ENCODE data around the gene HERC5.
A peak's percentile ranks its signal among the peaks of the same experiment; 100 is the strongest.
"Not testable (repeated sequence)": the region's sequence is repeated elsewhere in the genome, so short reads cannot be mapped to it uniquely, and the experiment has no call there.

HERC5 gene

DNA sequence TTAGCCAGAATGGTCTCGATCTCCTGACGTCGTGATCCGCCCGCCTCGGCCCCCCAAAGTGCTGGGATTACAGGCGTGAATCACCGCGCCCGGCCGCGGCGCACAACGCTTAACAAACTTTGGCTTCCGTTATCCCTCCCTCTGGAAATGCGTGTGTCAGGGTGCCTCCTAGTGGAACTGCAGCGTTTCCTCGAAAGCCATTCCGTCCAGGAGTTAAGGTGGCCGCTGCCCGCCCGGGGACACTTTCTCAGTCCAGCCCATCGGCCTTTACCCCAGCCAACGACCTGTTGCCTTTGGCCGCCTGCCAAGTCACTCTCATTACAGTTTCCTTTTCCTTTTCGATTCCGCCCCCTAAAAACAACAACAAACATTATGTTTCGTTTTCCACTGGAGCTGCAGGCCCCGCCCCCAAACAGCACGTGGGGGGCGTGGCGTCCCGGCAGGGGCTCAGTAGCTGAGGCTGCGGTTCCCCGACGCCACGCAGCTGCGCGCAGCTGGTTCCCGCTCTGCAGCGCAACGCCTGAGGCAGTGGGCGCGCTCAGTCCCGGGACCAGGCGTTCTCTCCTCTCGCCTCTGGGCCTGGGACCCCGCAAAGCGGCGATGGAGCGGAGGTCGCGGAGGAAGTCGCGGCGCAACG lies at the start of gene HERC5:
TSS of gene HERC5 (plus strand) at position 450 of the 637 bp plus-strand sequence. CDS start at position 601, 151 bp downstream.
- DNase-seq: peak; percentile 90

DNA sequence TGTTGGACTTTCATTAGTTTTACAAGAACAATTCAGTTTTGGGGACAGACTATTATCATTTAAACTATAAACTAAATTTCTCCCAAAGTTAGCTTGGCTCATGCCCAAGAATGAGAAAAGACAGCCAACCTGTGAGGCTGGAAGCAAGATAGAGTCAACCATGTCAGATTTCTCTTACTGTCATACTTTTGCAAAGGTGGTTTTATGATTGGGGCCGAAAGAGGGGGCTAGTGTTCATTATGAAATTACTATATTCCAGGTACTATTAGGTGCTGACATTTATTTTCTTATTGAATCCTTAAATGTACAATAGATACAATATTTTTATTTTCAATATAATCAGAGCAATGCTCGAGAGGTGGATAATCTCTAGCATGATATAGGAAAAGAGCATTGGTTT lies 47.7 kb upstream of the HERC5 start:
- no peak for DNase-seq

DNA sequence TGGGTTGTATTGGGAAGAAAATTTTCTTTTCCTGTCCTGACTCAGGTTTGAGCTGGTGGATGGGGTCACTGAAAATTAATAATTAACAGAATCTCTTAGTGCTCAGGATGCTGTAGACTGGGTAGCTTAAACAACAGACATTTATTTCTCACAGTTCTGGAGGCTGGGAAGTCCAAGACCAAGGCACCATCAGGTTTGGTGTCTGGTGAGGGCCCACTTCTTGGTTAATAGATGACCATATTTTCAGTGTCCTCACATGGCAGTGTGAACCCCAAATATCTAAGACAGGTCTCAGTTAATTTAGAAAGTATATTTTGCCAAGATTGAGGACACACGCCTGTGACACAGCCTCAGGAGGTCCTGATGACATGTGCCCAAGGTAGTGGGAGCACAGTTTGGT lies 47.1 kb upstream of the HERC5 start:
- DNase-seq: no peak

DNA sequence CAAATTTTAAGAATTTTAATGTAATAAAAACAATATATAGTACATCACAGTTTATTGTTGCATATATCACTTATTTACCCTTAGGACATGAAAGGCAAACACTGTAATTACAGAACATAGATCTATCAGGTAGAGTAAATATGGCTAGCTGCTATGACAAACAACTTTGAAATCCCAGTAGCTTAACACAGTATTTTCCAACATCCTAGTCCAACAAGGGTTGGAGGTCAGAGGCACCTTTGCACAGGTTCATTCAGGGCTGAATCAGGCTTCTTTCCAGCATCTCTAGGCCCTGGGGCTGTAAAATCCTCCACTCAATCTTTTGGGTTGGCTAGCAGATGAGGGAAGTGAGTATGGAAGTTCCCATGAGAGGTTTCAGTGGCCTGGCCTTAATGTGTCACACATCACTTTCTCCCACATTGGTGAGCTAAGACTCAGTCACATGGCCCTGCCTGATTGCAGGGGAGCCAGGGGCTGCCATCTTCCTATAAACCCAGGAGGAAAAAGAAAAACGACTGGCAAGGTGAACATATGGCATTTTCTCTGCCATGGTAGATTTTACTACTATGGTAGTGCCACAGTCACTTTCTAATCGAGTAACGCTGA lies 45.3 kb upstream of the HERC5 start:
- DNase-seq: no peak

DNA sequence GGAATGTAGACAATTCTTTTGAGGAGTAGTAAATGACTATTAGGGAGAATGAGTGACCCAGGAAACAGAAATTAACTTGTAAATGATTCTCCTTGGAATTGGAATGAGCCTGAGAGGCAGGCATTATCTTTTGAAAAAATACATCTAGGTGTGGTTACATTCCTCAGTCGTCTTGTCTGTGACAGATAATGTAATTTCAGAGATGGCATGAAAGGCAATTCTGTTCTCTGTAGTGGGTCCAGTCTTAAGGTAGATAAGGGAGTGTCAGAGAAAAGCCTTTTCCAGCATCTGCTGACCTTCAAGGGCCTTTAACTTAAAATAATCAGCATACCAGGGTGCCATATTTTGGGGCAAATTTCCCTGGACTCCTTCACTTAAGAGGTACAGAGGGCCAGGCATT lies 43.1 kb upstream of the HERC5 start:
- DNase-seq: no peak

DNA sequence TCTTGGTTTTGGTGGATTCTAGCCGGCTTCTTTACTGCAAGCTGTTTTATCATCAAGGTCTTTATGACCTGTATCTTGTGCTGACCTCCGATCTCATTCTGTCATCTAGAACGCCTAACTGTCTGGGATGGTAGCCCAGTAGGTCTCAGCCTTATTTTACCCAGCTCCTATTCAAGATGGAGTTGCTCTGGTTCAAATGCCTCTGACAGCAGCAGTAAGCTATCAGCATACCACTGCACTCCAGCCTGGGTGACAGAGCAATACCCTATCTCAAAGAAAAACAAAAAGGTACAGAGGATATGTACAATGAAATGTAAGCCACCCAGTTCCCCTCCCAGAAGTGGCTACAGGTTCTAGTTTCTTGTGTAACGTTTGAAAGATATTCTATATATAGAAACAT lies 42.2 kb upstream of the HERC5 start:
- no peak for DNase-seq

DNA sequence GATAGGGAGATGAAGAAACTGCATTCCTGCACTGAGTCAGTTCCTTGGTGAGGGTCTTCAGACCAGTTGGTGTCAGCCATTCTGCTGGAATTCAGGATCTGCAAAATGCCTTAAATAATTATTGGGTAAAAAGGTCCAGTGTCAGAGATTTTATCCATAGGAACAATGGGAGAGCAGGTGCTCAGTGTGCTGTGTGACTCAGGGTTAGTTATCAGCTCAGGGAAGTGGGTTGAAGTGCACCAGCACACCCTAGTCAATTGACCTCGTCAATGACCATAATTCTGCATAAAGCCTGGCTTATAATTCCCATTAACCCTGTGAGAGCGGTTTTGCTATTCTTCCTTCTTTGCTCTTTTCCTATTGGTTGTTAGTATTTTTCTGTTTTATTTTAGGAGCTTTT lies 40.9 kb upstream of the HERC5 start:
- DNase-seq: no peak

DNA sequence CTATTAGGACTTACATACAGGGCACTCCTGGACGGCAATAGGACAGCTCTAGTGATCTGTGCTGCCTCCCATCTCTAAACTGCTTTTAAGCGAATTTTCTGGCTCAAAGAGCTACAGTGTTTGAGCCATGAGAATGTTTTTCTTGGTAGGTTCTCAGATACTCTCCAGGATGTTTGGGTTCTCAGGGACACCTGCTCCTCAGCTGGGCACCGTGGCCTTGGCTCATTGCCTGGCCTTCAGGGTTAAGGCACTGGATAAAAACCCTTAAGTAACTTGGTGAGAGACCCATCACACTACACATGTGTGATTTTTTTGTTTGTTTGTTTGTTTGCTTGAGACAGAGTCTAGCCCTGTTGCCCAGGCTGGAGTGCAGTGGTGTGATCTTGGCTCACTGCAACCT lies 38.5 kb upstream of the HERC5 start:
- DNase-seq: no peak

DNA sequence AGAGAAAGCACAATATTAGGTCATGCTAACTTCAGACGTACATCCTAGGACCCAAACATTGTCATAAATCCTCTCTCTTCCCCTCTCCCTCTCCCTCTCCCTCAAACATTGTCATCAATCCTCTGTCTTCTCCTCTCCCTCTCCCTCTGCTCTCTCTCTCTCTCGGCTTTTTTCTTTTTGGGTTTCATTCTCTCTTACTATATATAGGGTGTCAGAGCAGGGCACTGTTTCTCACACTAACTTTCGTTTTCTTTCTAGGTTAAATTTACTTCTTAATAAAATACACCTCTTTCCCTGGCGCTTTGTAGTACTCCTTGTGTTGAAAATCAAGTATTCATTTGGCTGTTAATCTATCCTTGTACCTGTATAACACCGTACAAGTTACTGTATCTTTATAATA lies 37.0 kb upstream of the HERC5 start:
- no peak for DNase-seq

DNA sequence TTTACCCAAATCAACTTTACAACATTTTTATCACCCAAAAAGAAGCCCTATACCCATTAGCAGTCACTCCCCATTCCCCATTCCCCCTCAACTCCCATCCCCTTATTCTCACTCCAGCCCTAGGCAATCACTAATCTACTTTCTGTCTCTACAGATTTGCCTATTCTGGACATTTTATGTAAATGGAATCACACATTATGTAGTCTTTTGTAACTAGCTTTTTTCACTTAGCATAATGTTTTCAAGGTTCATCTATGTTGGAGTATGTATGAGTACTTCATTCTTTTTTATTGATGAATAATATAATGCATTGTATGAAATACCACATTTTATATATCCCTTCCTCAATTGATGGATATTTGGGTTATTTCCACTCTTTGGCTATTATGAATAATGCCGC lies 36.1 kb upstream of the HERC5 start:
- no peak for DNase-seq

DNA sequence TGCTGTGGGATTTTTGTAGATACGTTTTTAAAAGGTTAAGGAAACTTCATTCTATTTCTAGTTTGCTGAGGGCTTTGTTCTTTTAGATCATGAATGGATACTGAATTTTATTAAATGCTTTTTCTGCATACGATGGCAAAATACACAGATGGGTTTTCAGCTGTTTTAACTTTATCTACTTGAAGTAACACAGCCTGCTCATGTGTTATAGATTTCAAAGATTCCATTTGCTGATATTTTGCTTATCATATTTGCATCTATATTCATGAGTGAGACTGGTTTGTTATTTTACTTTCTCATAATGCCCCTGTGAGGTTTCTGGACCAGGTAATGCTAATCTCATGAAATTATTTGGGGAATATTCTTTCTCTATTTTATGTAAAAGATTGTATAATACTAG lies 34.5 kb upstream of the HERC5 start:
- no peak for DNase-seq

DNA sequence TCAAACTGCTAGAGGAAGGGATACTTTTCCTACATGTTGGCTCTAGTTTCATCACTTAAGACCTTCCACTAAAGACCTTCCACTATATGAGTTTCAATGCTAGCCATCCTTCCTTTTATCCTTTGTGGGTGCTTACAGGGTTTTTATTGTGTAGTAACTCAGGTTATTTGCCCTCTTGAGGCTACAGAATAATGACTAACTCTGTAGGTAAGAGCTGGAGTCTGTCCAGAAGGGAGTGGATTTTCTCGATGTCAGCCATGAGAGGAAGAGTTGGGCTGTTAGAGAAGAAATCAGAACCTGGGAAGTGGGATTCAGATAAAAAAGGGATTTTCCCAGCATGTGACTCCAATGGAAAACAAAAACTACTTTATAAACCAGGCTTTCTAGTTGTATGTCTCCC lies 27.5 kb upstream of the HERC5 start:
- DNase-seq: no peak

DNA sequence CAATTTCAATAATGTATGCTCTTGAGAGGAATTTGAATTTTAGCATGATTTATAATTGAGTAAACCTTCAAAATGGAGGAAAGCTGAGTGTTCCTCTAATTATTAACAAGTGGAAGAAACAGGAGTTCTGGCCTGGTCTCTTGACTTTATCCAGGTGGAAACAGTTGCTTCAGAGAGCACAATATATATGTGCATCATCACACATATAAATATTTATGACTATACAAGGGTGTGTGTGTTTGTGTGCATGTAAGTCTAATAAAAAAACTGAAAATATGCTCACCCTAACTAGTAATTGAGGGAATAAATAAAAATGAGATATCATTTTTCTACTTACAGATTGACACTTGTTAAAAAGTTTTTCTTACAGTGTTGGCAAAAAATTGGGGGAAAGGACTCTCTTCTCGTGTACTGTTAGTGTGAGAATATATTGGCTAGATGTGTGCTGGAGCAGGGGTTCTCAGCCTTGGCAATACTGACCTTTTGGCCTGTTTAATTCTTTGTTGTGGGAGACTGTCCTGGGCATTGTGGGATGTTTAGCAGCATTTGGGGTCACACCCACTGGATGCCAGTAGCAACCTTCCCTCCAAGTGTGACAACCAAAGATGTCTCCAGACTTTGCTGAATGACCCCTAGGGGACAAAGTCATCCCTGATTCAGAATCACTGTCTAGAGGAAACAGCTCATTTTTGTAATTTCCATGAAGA lies 20.8 kb upstream of the HERC5 start:
- DNase-seq: no peak

DNA sequence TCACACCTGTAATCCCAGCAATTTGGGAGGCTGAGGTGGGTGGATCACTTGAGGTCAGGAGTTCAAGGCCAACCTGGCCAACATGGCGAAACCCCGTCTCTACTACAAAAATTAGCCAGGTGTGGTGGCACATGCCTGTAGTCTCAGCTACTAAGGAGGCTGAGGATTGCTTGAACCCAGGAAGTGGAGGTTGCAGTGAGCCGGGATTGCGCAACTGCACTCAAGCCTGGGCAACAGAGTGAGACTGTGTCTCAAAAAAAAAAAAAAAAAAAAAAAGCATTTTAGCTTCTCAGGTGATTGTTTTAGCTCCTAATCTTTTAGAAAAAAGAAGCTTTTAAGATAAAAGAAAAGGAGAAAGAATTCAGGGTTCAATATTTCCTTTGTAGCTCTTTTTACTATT lies 19.0 kb upstream of the HERC5 start:
- DNase-seq: not testable (repeated sequence)

DNA sequence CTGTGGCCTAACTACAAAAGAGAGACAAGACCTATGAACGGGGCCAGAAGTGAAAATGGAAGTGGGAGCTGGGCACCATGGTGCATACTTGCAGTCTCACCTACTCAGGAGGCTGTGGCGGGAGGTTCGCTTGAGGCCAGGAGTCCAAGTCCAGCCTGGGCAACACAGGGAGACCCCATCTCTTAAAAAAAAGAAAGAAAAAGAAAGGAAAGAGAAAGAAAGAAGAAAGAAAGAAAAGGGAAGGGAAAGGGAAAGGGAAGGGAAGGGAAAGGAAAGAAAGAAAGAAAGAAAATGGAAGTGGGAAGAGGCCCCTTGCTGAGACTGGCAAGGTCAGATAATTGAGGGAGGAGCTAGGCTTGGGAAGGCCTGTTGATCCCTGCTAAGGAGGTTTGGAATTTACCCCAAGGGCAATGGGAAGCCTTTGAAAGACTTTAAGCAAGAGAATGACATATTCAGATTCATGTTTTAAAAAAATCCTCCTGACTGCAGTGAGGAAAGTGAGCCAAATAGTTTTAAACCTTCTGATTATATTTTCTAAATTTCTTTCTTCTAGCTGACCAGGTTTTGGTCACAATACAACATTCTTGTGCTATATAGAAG lies 17.7 kb upstream of the HERC5 start:
- DNase-seq: no peak

DNA sequence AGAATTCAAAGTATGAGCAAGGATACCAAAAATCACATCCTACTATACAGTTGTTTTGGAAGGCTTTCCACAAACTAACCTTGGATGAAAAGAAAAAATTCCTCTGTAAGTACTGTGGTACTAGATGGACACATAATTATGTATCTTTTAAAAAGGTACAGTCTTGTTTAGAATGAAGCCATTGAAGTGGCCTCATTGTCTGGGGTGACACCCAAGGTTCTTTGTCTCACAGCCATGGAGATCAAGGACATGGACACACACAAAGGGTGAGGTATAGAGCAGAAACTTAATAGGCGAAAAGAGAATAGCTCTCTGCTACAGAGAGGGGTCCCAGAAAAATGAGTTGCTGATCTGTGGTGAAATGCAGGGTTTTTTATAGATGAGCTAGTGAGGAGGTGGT lies 16.8 kb upstream of the HERC5 start:
- DNase-seq: no peak

DNA sequence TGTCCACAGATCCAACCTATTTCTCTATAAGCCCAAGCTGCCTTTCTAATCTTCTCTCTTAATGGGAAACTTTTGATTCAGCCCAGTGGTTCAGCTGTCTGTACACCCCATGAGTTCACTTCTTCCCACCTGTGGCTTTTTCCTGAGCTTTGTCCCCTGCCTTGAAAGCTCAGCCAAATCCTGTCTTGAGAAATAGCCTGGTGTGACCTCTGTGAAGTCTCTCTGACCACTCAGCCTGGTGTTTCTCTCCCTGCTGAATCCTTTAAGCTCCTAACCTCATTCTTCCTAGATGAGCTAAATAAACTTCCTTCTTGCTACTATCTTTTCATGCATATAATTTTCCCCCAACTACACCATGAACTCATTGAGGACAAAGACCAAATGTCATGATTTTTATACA lies 15.2 kb upstream of the HERC5 start:
- DNase-seq: no peak

DNA sequence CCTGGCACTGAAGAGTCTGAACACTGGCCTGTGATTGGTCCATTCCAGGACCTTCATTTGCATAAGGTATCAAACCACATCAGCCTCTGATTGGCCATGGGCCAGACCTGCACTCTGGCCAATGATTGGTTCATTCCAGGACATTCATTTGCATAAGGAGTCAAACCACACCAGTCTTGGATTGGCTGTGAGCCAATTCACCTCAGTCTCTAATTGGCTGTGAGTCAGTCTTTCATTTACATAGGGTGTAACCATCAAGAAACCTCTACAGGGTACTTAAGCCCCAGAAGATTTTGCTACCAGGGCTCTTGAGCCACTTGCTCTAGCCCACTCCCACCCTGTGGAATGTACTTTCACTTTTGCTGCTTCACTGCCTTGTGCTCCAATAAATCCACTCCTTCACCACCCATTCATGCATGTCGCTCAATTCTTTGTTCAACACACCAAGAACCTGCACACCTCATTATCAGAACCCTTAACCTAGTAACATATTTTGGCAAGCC lies 14.2 kb upstream of the HERC5 start:
- DNase-seq: no peak

DNA sequence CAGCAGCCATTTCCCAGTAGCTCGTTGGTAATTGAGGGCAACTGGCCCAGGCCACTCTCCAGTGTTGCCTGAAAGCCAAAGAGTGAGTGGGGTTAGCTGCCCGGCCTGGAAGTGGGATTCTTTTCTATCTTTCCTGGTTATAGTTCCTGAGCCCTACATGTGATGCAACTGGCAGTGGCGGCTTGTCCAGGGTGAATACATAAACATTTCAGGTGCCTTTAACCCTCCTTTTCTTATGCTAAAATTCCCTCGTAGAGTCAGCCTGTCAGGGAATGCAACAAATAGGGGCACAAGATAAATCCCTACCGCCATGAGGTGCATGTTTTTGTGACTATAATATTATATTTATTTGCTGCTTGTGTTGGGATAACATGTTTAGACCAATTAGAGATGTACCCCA lies 13.4 kb upstream of the HERC5 start:
- DNase-seq: no peak

DNA sequence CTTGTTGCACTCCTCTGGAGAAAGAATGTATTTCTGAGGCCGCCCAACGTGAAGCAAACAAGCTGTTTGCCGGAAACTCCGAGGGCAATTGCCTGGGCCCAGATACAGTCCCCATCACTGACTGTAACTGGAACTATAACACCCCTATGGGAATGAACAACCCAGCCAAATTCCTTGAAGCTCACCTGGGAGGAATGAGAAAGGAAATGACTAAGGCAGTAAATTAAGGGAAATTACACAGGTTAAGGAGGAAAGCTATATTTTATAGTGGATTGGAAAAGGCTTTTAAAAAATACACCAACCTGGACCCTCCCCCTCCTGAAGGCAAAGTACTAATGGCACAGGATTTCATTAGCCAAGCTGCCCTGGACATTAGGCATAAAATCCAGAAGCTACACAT lies 11.7 kb upstream of the HERC5 start:
- DNase-seq: no peak

DNA sequence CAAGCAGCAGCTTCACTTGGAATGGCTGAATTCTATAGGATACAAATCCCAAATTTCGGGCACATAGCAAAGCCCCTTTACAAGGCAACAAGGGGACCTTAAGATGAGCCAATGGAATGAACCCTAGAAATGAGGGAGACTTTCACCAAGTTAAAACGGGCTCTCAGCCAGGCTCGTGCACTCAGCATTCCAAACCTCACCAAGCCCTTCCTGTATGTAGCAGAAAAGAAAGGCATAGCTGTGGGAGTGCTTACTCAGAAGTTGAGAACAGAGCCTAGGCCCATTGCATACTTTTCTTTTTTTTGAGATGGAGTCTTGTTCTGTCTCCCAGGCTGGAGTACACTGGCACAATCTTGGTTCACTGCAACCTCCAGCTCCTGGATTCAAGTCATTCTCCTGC lies 10.8 kb upstream of the HERC5 start:
- DNase-seq: no peak

DNA sequence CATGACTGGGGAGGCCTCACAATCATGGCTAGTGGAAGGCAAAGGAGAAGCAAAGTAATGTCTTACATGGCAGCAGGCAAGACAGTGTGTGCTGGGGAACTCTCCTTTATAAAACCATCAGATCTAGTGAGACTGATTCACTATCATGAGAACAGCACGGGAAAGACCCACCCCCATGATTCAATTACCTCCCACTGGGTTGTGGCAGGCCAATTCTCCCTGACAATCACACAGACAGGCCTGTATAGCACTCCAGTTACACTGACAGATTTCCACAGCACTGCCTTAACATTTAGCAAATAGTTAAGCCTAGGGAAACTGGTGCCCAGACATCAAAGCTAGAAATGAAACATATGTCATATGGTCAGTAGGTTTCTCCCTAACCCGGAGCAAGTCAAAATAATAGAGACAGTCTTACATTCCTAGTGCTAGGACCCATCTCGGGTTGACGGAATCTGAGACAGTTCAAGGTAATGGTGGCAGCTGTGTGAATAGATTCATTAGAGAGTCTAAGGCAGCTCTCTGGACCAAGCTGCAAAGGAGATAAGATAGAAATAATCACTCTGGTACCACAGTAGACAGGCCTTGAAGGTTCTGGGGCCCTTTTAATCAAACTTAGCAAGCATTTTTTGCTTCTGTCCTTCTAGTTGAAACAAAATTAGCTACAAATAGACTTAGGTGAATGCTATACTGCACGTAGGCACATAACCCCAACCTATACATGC lies 9.4 kb upstream of the HERC5 start:
- no peak for DNase-seq

DNA sequence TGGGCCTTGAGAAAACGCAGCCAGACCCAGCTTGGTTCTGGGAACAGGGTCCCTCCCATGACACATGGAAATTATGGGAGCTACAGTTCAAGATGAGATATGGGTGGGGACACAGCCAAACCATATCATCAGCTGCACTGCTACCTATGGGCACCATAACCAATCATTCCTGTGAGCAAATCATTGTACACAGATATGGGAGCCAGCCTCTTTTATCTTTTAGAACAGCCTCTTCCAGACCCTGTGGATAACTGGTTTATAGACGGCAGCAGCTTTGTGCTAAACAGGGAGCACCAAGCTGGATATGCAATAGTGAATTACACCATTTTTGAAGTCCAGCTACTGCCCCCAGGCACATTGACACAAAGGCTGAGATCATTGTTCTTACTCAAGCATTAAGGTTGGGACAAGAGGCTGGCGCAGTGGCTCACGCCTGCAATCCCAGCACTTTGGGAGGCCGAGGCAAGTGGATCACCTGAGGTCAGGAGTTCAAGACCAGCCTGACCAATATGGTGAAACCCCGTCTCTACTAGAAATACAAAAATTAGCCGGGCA lies 8.6 kb upstream of the HERC5 start:
- DNase-seq: not testable (repeated sequence)
